ENCODE data around the gene PATJ. TPM values are rescaled to one million over a fixed set of nuclear protein-coding genes. Genes with fewer than 3 reads are reported as not detected.
"Not testable (repeated sequence)": the region's sequence is repeated elsewhere in the genome, so short reads cannot be mapped to it uniquely, and the experiment has no call there.

The PATJ gene
- total and polyA plus RNA-seq, 2 donors (not counting 3 experiments of a cell fraction or from before 2014, with no cell fraction given), result 1.1 to 3.0 TPM

GRCh38 chr1:61727544-61727943 lies 14.7 kb upstream of the PATJ start:
- dilution Hi-C loops (cut with MboI; ENCODE audit: extremely low pct_ligation_motif_present, low sequenced_read_pairs), result no loop called here
- POLR2A ChIA-PET, result no interaction called here

GRCh38 chr1:61730679-61731078 lies 11.6 kb upstream of the PATJ start:
- H3K27me3 ChIP-seq (ENCODE audit: control insufficient read depth in 2 of 2, insufficient read depth in 2 of 2, low read length in 2 of 2); dilution Hi-C loops (cut with MboI; ENCODE audit: extremely low pct_ligation_motif_present, low sequenced_read_pairs); H3K4me1 ChIP-seq (ENCODE audit: control insufficient read depth, extremely low read depth, insufficient read depth, low read length); intact Hi-C loops (cut with micrococcal nuclease); H4K20me1 ChIP-seq (replicated peaks; ENCODE audit: control insufficient read depth, extremely low read depth, insufficient read depth, low read length); DNase-seq (ENCODE audit: low read depth, low spot score); POLR2A ChIA-PET; H3K79me2 ChIP-seq (ENCODE audit: control insufficient read depth, insufficient read depth, low read length); H3K36me3 ChIP-seq (ENCODE audit: control insufficient read depth in 2 of 2, extremely low read depth in 1 of 2, insufficient read depth in 2 of 2, low read length in 2 of 2); CTCF ChIA-PET; H3K27ac ChIP-seq (ENCODE audit: insufficient read depth, low read depth, low read length); H3K4me2 ChIP-seq (ENCODE audit: insufficient read depth, low read length); H3K9ac ChIP-seq (replicated peaks; ENCODE audit: extremely low read depth, insufficient read depth, low read length); H3K9me1 ChIP-seq (replicated peaks; ENCODE audit: control insufficient read depth, extremely low read depth, insufficient read depth, low read length); BruUV-seq (replicated peaks); FAIRE-seq; H3K4me3 ChIP-seq (replicated peaks in 1 of 3; ENCODE audit: insufficient read depth in 1 of 3, low read depth in 1 of 3, low read length in 3 of 3); H2AFZ ChIP-seq (ENCODE audit: low read depth, low read length); H3K9me3 ChIP-seq (replicated peaks; ENCODE audit: control insufficient read depth, insufficient read depth, low read length): not testable (repeated sequence)

More at GRCh38 chr1:61727544-61727943, 14.7 kb upstream of the PATJ start:
- TF ChIP-seq POLR2A (IDR thresholded peaks at IDR 0.05; ENCODE audit: low read depth, low read length) (no peak), POLR2AphosphoS5 (IDR thresholded peaks at IDR 0.05; ENCODE audit: insufficient read depth, low read depth, low read length) (no peak), JUN (IDR thresholded peaks at IDR 0.05; ENCODE audit: borderline replicate concordance, insufficient read depth, insufficient read length, low read depth) (no peak), MYC (IDR thresholded peaks at IDR 0.05; ENCODE audit: low read depth, low read length) (no peak), MAX (IDR thresholded peaks at IDR 0.05; ENCODE audit: insufficient read depth, insufficient read length) (no peak), GATA2 (IDR thresholded peaks at IDR 0.05; ENCODE audit: insufficient read depth, insufficient read length, low read depth, low read length) (no peak), FOS (IDR thresholded peaks at IDR 0.05; ENCODE audit: borderline replicate concordance, insufficient read depth, low read length) (no peak), CTCF (IDR thresholded peaks at IDR 0.05; ENCODE audit: extremely low read depth in 1 of 2, insufficient read depth in 1 of 2, low read depth in 1 of 2, low read length in 2 of 2) (no peak), EZH2 (IDR thresholded peaks at IDR 0.05; ENCODE audit: borderline replicate concordance, low read depth, low read length, severe bottlenecking) (no peak)
- Histone ChIP-seq H3K27me3 (ENCODE audit: control insufficient read depth in 2 of 2, insufficient read depth in 2 of 2, low read length in 2 of 2) (no peaks in the 10 kb centered on the region), H3K9me3 (replicated peaks; ENCODE audit: control insufficient read depth, insufficient read depth, low read length) (no peaks in the 10 kb centered on the region), H3K9me1 (replicated peaks; ENCODE audit: control insufficient read depth, extremely low read depth, insufficient read depth, low read length) (no peaks in the 10 kb centered on the region), H3K9ac (replicated peaks; ENCODE audit: extremely low read depth, insufficient read depth, low read length) (no peak overlapping the region), H4K20me1 (replicated peaks; ENCODE audit: control insufficient read depth, extremely low read depth, insufficient read depth, low read length) (no peaks in the 10 kb centered on the region), H3K4me3 (replicated peaks in 1 of 3; ENCODE audit: insufficient read depth in 1 of 3, low read depth in 1 of 3, low read length in 3 of 3) (no peak overlapping the region), H3K4me2 (ENCODE audit: insufficient read depth, low read length) (no peak overlapping the region), H3K79me2 (ENCODE audit: control insufficient read depth, insufficient read depth, low read length) (peaks cover 22% of the 10 kb centered on the region), H3K36me3 (ENCODE audit: control insufficient read depth in 2 of 2, extremely low read depth in 1 of 2, insufficient read depth in 2 of 2, low read length in 2 of 2) (no peaks in the 10 kb centered on the region), H3K27ac (ENCODE audit: insufficient read depth, low read depth, low read length) (no peak overlapping the region), H2AFZ (ENCODE audit: low read depth, low read length) (no peak overlapping the region), H3K4me1 (ENCODE audit: control insufficient read depth, extremely low read depth, insufficient read depth, low read length) (peaks cover 15% of the 10 kb centered on the region)
- intact Hi-C loops (cut with micrococcal nuclease), result loop anchor here (10.0 kb wide), 1 partner anchor 653 kb away; no protein-coding TSS in a partner anchor
- CTCF ChIA-PET, result no interaction called here
- BruUV-seq (replicated peaks), result no TSS peak
- DNase-seq (ENCODE audit: low read depth, low spot score) (no peak), FAIRE-seq (no peak)

All from endothelial cell of umbilical vein (primary cell).